HG03575 (cell line): ENCODE measurements around the gene PUS1.
"Not testable (repeated sequence)": the region's sequence is repeated elsewhere in the genome, so short reads cannot be mapped to it uniquely, and the experiment has no call there.

ENCODE experiments used
- ATAC-seq: cut with Tn5 transposase; IDR thresholded peaks from one replicate; pipeline ENCODE4 v1.9.1; 2021; ENCODE audit not compliant: unreplicated experiment, insufficient number of reproducible peaks, low FRiP score; ENCODE audit errors: extremely low read depth

The PUS1 gene

GRCh38 chr12:131948713-131949430 lies 19.8 kb downstream of the PUS1 start:
- ATAC-seq, result not testable (repeated sequence)

- no peak for ATAC-seq
These were observed 20.5 kb downstream of the PUS1 start, which contains the start of gene EP400 for GRCh38 chr12:131949431-131950181. Gene EP400, plus strand, starts transcription at chr12:131949942. Its CDS starts 10,678 bp downstream, at chr12:131960620.

GRCh38 chr12:131950182-131950913 lies 21.3 kb downstream of the PUS1 start:
- ATAC-seq, result no peak

GRCh38 chr12:131953810-131954209 lies 24.7 kb downstream of the PUS1 start:
- not testable (repeated sequence) for ATAC-seq

GRCh38 chr12:131954460-131954859 lies 25.4 kb downstream of the PUS1 start:
- not testable (repeated sequence) for ATAC-seq

- ATAC-seq, result no peak
These were observed 30.0 kb downstream of the PUS1 start for GRCh38 chr12:131959116-131959515.

GRCh38 chr12:131959641-131960589 lies 30.8 kb downstream of the PUS1 start:
- ATAC-seq, result no peak

GRCh38 chr12:131960590-131961325 lies 31.7 kb downstream of the PUS1 start:
- ATAC-seq, result not testable (repeated sequence)

GRCh38 chr12:131961328-131961727 lies 32.3 kb downstream of the PUS1 start:
- ATAC-seq, result not testable (repeated sequence)

- no peak for ATAC-seq
These were observed 33.0 kb downstream of the PUS1 start for GRCh38 chr12:131962069-131962468.

GRCh38 chr12:131963381-131963780 lies 34.3 kb downstream of the PUS1 start:
- ATAC-seq, result no peak

GRCh38 chr12:131965073-131965472 lies 36.0 kb downstream of the PUS1 start:
- no peak for ATAC-seq

GRCh38 chr12:131971226-131971625 lies 42.1 kb downstream of the PUS1 start:
- ATAC-seq, result no peak

- no peak for ATAC-seq
These were observed 46.2 kb downstream of the PUS1 start for GRCh38 chr12:131975228-131975627.

GRCh38 chr12:131979606-131980005 lies 50.5 kb downstream of the PUS1 start:
- ATAC-seq, result no peak

GRCh38 chr12:131980263-131980662 lies 51.2 kb downstream of the PUS1 start:
- no peak for ATAC-seq

- no peak for ATAC-seq
These were observed 52.3 kb downstream of the PUS1 start for GRCh38 chr12:131981388-131981787.

GRCh38 chr12:131982041-131982440 lies 53.0 kb downstream of the PUS1 start:
- no peak for ATAC-seq
